ENCODE results near the gene PSMC1. TPM values are rescaled to one million over a fixed set of nuclear protein-coding genes. Genes with fewer than 3 reads are reported as not detected.
"Not testable (repeated sequence)": the region's sequence is repeated elsewhere in the genome, so short reads cannot be mapped to it uniquely, and the experiment has no call there.

PSMC1 gene
- polyA plus RNA-seq, 1 of the 3 experiments (the other 2 are of a cell fraction) = 102 TPM

DNA sequence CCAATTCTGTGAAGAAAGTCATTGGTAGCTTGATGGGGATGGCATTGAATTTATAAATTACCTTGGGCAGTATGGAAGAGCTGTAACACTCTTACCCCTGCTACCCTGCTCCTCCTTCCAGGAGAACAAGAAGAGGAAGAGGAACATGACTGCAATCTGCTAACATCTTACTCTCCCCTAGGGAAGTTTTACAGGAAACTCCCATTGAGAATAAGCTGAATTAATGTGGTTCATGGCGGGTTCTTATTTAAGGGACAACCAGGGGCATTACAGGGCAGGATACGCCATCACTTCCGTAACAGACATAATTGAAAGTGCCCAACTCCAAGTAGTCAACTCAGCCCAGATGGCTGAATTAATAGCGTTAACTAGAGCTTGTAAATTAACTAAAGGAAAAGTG, 9.4 kb upstream of the PSMC1 start:
- H3K79me2 ChIP-seq (ENCODE audit: insufficient read depth) = no peaks in the 10 kb centered on the region
- H3K36me3 ChIP-seq (replicated peaks in 1 of 2; ENCODE audit: control insufficient read depth in 1 of 2, insufficient read depth in 2 of 2, low read length in 1 of 2) = no peaks in the 10 kb centered on the region
- no peak overlapping the region for H3K9ac ChIP-seq
- no peaks in the 10 kb centered on the region for H3K9me2 ChIP-seq
- WGBS (ENCODE audit: low lambda C conversion rate) = 39% methylated on average over 4 of the region's 4 CpGs
- no peak overlapping the region for H3K27ac ChIP-seq (ENCODE audit: low read depth in 2 of 2, low read length in 1 of 2)
- POLR2A ChIA-PET = no interaction called here
- H3K9me3 ChIP-seq = no peaks in the 10 kb centered on the region
- H3F3A ChIP-seq (replicated peaks; ENCODE audit: insufficient read depth) = no peaks in the 10 kb centered on the region
- H4K20me1 ChIP-seq (ENCODE audit: insufficient read depth) = no peaks in the 10 kb centered on the region
- H3K27me3 ChIP-seq (ENCODE audit: insufficient read depth) = no peaks in the 10 kb centered on the region
- no peak overlapping the region for H2AFZ ChIP-seq (ENCODE audit: low read depth)
- TF ChIP-seq, protein P1, sequence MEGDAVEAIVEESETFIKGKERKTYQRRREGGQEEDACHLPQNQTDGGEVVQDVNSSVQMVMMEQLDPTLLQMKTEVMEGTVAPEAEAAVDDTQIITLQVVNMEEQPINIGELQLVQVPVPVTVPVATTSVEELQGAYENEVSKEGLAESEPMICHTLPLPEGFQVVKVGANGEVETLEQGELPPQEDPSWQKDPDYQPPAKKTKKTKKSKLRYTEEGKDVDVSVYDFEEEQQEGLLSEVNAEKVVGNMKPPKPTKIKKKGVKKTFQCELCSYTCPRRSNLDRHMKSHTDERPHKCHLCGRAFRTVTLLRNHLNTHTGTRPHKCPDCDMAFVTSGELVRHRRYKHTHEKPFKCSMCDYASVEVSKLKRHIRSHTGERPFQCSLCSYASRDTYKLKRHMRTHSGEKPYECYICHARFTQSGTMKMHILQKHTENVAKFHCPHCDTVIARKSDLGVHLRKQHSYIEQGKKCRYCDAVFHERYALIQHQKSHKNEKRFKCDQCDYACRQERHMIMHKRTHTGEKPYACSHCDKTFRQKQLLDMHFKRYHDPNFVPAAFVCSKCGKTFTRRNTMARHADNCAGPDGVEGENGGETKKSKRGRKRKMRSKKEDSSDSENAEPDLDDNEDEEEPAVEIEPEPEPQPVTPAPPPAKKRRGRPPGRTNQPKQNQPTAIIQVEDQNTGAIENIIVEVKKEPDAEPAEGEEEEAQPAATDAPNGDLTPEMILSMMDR (IDR thresholded peaks at IDR 0.05) = no peak
- TF ChIP-seq GABPA (IDR thresholded peaks at IDR 0.05; ENCODE audit: low read depth) = no peak
- TF ChIP-seq, protein P2, sequence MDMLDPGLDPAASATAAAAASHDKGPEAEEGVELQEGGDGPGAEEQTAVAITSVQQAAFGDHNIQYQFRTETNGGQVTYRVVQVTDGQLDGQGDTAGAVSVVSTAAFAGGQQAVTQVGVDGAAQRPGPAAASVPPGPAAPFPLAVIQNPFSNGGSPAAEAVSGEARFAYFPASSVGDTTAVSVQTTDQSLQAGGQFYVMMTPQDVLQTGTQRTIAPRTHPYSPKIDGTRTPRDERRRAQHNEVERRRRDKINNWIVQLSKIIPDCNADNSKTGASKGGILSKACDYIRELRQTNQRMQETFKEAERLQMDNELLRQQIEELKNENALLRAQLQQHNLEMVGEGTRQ (IDR thresholded peaks at IDR 0.05; ENCODE audit: borderline replicate concordance, low read depth, low read length) = no peak
- H3K4me2 ChIP-seq = no peak overlapping the region
- CTCF ChIA-PET = interaction anchor here (1.0 to 1.6 kb wide), 2 partner anchors 12 to 273 kb away, joined by 7 to 8 read pairs; no protein-coding TSS in a partner anchor
- DNase-seq = no peak
- no peak overlapping the region for H3K4me3 ChIP-seq (ENCODE audit: low read depth in 2 of 2, low read length in 1 of 2)
- H3K4me1 ChIP-seq (ENCODE audit: control insufficient read depth in 1 of 2, insufficient read depth in 2 of 2, low read depth in 1 of 2, low read length in 1 of 2) = no peaks in the 10 kb centered on the region

DNA sequence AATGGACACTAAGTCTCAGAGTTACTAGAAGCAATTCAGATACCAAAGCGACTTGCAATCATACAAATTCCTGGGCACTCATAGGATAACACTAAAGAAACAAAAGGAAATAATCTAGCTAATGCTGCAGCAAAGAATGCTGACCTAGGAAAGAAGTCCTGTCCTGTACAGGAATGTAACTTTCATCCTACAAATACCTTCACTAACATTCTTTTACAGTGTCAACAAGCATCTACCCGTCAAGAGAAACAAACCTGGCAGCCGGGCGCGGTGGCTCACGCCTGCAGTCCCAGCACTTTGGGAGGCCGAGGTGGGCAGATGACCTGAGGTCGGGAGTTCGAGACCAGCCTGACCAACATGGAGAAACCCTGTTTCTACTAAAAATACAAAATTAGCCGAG, 8.9 kb upstream of the PSMC1 start:
- WGBS (ENCODE audit: low lambda C conversion rate) = 55% methylated on average over 10 of the region's 10 CpGs
- H2AFZ ChIP-seq (ENCODE audit: low read depth); H4K20me1 ChIP-seq (ENCODE audit: insufficient read depth); H3K36me3 ChIP-seq (replicated peaks in 1 of 2; ENCODE audit: control insufficient read depth in 1 of 2, insufficient read depth in 2 of 2, low read length in 1 of 2); H3K27ac ChIP-seq (ENCODE audit: low read depth in 2 of 2, low read length in 1 of 2); H3K27me3 ChIP-seq (ENCODE audit: insufficient read depth); H3K9me2 ChIP-seq; DNase-seq; H3K4me2 ChIP-seq; H3F3A ChIP-seq (replicated peaks; ENCODE audit: insufficient read depth); POLR2A ChIA-PET; H3K9me3 ChIP-seq; H3K4me1 ChIP-seq (ENCODE audit: control insufficient read depth in 1 of 2, insufficient read depth in 2 of 2, low read depth in 1 of 2, low read length in 1 of 2); H3K4me3 ChIP-seq (ENCODE audit: low read depth in 2 of 2, low read length in 1 of 2); H3K79me2 ChIP-seq (ENCODE audit: insufficient read depth); H3K9ac ChIP-seq: not testable (repeated sequence)
- CTCF ChIA-PET = interaction anchor here (0.6 to 1.6 kb wide), 3 partner anchors 12 to 274 kb away, joined by 3 to 8 read pairs (median 7); no protein-coding TSS in a partner anchor

DNA sequence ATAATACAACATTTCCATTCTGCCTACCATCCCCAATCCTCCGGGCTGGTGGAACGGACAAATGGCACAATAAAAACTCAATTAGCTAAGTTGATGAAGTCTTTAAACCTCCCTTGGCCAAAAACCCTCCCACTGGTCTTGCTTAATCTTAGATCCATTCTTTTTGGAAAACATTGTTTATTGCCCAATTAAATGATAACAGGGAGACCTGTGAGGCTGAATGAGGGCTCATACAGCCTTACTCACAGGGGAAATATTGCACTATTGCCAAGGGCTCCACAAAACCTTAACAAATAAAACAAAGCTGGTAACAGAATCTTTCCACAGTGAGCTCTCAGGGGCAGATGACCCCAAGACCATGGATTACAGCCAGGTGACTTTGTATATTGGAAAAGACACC, 7.8 kb upstream of the PSMC1 start:
- no peak overlapping the region for H3K9ac ChIP-seq
- no peak overlapping the region for H3K27ac ChIP-seq (ENCODE audit: low read depth in 2 of 2, low read length in 1 of 2)
- ChIA-PET POLR2A (no interaction called here), CTCF (interaction anchor here (1.0 kb wide), 1 partner anchor 13 kb away, joined by 3 read pairs; no protein-coding TSS in a partner anchor)
- H3K4me1 ChIP-seq (ENCODE audit: control insufficient read depth in 1 of 2, insufficient read depth in 2 of 2, low read depth in 1 of 2, low read length in 1 of 2) = no peaks in the 10 kb centered on the region
- H3K36me3 ChIP-seq (replicated peaks in 1 of 2; ENCODE audit: control insufficient read depth in 1 of 2, insufficient read depth in 2 of 2, low read length in 1 of 2) = no peaks in the 10 kb centered on the region
- H3K9me2 ChIP-seq = no peaks in the 10 kb centered on the region
- no peaks in the 10 kb centered on the region for H3K9me3 ChIP-seq
- H4K20me1 ChIP-seq (ENCODE audit: insufficient read depth) = no peaks in the 10 kb centered on the region
- H3K4me2 ChIP-seq = no peak overlapping the region
- no peak overlapping the region for H2AFZ ChIP-seq (ENCODE audit: low read depth)
- WGBS (ENCODE audit: low lambda C conversion rate) = 18% methylated on average over 2 of the region's 2 CpGs
- no peaks in the 10 kb centered on the region for H3K79me2 ChIP-seq (ENCODE audit: insufficient read depth)
- no peak for DNase-seq
- no peaks in the 10 kb centered on the region for H3K27me3 ChIP-seq (ENCODE audit: insufficient read depth)
- H3K4me3 ChIP-seq (ENCODE audit: low read depth in 2 of 2, low read length in 1 of 2) = no peak overlapping the region
- H3F3A ChIP-seq (replicated peaks; ENCODE audit: insufficient read depth) = no peaks in the 10 kb centered on the region
- TF ChIP-seq FOSL2 (IDR thresholded peaks at IDR 0.05; ENCODE audit: borderline replicate concordance, low read depth) (no peak), GATA2 (CRISPR knock-in tag; IDR thresholded peaks at IDR 0.05) (no peak), RXRA (IDR thresholded peaks at IDR 0.05; ENCODE audit: borderline replicate concordance, low read depth) (no peak), SIN3A (IDR thresholded peaks at IDR 0.05; ENCODE audit: borderline replicate concordance, low read depth, low read length) (no peak), GABPA (IDR thresholded peaks at IDR 0.05; ENCODE audit: low read depth) (no peak), EP300 (IDR thresholded peaks at IDR 0.05; ENCODE audit: borderline replicate concordance in 1 of 2, low read depth in 1 of 2, low read length in 1 of 2) (no peak)
- TF ChIP-seq, protein P3, sequence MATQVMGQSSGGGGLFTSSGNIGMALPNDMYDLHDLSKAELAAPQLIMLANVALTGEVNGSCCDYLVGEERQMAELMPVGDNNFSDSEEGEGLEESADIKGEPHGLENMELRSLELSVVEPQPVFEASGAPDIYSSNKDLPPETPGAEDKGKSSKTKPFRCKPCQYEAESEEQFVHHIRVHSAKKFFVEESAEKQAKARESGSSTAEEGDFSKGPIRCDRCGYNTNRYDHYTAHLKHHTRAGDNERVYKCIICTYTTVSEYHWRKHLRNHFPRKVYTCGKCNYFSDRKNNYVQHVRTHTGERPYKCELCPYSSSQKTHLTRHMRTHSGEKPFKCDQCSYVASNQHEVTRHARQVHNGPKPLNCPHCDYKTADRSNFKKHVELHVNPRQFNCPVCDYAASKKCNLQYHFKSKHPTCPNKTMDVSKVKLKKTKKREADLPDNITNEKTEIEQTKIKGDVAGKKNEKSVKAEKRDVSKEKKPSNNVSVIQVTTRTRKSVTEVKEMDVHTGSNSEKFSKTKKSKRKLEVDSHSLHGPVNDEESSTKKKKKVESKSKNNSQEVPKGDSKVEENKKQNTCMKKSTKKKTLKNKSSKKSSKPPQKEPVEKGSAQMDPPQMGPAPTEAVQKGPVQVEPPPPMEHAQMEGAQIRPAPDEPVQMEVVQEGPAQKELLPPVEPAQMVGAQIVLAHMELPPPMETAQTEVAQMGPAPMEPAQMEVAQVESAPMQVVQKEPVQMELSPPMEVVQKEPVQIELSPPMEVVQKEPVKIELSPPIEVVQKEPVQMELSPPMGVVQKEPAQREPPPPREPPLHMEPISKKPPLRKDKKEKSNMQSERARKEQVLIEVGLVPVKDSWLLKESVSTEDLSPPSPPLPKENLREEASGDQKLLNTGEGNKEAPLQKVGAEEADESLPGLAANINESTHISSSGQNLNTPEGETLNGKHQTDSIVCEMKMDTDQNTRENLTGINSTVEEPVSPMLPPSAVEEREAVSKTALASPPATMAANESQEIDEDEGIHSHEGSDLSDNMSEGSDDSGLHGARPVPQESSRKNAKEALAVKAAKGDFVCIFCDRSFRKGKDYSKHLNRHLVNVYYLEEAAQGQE (IDR thresholded peaks at IDR 0.05; ENCODE audit: low read depth, low read length) = no peak
- TF ChIP-seq, protein P4, sequence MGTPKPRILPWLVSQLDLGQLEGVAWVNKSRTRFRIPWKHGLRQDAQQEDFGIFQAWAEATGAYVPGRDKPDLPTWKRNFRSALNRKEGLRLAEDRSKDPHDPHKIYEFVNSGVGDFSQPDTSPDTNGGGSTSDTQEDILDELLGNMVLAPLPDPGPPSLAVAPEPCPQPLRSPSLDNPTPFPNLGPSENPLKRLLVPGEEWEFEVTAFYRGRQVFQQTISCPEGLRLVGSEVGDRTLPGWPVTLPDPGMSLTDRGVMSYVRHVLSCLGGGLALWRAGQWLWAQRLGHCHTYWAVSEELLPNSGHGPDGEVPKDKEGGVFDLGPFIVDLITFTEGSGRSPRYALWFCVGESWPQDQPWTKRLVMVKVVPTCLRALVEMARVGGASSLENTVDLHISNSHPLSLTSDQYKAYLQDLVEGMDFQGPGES (IDR thresholded peaks at IDR 0.05; ENCODE audit: low read depth, low read length) = no peak
- TF ChIP-seq, protein P1 (IDR thresholded peaks at IDR 0.05) = no peak
